Activated CD8-positive, alpha-beta T cell treated with anti-CD3 and anti-CD28 coated beads, Interleukin-2, amount 10 ng/mL, durations not matched to agents 7 days and 5 days (primary cell): ENCODE data around the gene MB21D2. TPM values are rescaled to one million over a fixed set of nuclear protein-coding genes. Genes with fewer than 3 reads are reported as not detected.

ENCODE experiments used
- ATAC-seq: fragments of 150-1000 bp; cut with Tn5 transposase; one replicate; pipeline ENCODE4 v1.10.0; 2021; ENCODE audit warnings: moderate library complexity
- CTCF ChIA-PET: fragments of 350-600 bp; sonication (Branson Sonifier 250); formaldehyde crosslinking; loops from one replicate; lab custom pipeline; 2021; ENCODE audit warnings: antibody characterized with exemption; lab: Charles Lee
- POLR2A ChIA-PET: fragments of 350-600 bp; sonication (Branson Sonifier 250); formaldehyde crosslinking; loops from one replicate; lab custom pipeline; 2021; ENCODE audit warnings: antibody characterized with exemption; lab: Charles Lee
- DNase-seq: peaks from one replicate; pipeline ENCODE4 v3.0.0-alpha.2; 2020
- H3K27ac Mint-ChIP-seq: one replicate; pipeline ENCODE4 v1.8.0; 2021; ENCODE audit warnings: mild to moderate bottlenecking, mixed read lengths
- H3K27me3 Mint-ChIP-seq: one replicate; pipeline ENCODE4 v1.8.0; 2021; ENCODE audit warnings: low read depth, mixed read lengths
- H3K36me3 Mint-ChIP-seq: one replicate; pipeline ENCODE4 v1.8.0; 2021; ENCODE audit warnings: low read depth, mixed read lengths
- H3K4me1 Mint-ChIP-seq: one replicate; pipeline ENCODE4 v1.8.0; 2021; ENCODE audit warnings: low read depth, mixed read lengths
- H3K4me3 Mint-ChIP-seq: one replicate; pipeline ENCODE4 v1.8.0; 2021; ENCODE audit warnings: mild to moderate bottlenecking, mixed read lengths
- H3K9me3 Mint-ChIP-seq: one replicate; pipeline ENCODE4 v1.8.0; 2022; ENCODE audit warnings: mixed read lengths; ENCODE audit not compliant: insufficient read depth
- total RNA-seq, 2 experiments: library from RNA; stranded (reverse); gene quantifications; one replicate each; pipeline ENCODE4 v1.2.3, GENCODE V29; 2021

Gene MB21D2
- total RNA-seq, 2 experiments from 2014 or later = 6.5 to 7.2 TPM

DNA sequence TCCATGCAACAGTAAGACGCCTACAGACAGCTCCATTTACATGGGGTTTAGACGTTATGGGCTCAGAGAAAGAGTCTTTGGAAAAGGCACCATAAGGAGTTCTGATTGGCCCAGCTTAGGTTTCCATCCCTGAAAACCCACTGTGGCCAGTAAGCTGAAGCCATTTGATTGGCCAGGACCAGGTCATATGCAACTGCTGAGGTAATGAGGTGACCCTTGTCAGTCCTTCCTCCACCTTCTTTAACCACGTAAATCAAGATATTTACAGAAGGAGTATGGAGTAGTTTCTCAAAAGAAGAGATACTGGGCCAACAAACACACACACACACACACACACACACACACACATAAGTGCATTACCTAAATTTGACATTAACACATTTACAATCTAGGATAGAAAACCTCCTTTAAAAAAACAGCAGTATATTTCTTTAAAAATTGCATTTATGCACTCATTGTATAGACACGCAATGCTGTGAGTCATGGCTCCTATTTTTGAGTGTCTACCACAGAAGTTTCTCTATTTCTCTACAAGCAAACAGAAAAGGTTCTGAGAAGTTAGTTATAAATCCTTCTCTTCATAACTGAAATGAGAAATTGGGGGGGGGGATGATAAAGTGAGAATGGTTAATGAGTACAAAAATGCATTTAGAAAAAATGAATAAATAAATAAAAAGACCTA lies 16.3 kb upstream of the MB21D2 start:
- ATAC-seq = no peak
- Mint-ChIP-seq H3K27ac (no peak overlapping the region), H3K4me1 (peaks cover 4% of the 10 kb centered on the region), H3K27me3 (peaks cover 3% of the 10 kb centered on the region), H3K4me3 (no peak overlapping the region), H3K36me3 (no peaks in the 10 kb centered on the region), H3K9me3 (no peaks in the 10 kb centered on the region)
- CTCF ChIA-PET = no interaction called here
- DNase-seq = no peak
- POLR2A ChIA-PET = no interaction called here

DNA sequence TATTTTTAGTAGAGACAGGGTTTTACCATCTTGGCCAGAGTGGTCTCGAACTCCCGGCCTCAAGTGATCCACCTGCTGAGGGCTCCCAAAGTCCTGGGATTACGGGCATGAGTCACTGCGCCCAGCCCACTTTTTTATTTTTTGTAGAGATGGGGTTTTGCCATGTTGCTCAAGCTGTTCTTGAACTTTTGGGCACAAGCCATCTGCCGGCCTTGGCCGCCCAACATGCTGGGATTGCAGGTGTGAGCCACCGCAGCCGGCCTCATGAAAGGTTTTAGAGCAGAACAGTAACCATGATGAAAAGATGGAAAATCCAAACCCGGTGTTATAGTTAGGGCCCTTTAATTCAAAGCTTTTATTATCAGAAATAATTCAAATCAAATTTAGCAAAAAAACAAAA lies 15.6 kb upstream of the MB21D2 start:
- ChIA-PET POLR2A (no interaction called here), CTCF (no interaction called here)
- Mint-ChIP-seq H3K4me3 (no peak overlapping the region), H3K4me1 (peaks cover 4% of the 10 kb centered on the region), H3K27me3 (peaks cover 4% of the 10 kb centered on the region), H3K9me3 (no peaks in the 10 kb centered on the region), H3K27ac (no peak overlapping the region), H3K36me3 (no peaks in the 10 kb centered on the region)
- DNase-seq = no peak
- ATAC-seq = no peak

DNA sequence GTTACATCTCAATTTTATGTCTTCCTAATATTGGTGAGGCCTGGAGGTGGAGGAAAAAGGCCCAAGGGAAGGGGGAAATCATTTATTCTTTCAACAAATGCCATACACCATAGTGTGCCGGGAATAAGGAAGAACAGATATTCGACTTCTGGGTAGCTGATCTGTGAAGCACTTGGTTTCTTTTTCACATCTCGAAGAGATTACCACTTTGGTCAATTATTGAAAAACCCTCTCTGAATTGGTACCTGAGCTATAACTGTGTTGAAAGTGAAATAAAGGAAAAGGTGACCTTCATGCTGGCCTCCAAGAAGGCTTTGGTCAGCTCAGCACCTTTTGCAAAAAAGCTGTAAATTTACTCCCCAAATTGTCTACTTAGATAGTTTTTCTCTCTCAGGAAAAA lies 14.2 kb upstream of the MB21D2 start:
- peaks cover 4% of the 10 kb centered on the region for H3K27me3 Mint-ChIP-seq
- no peak for DNase-seq
- H3K9me3 Mint-ChIP-seq = no peaks in the 10 kb centered on the region
- H3K4me1 Mint-ChIP-seq = peaks cover 4% of the 10 kb centered on the region
- H3K4me3 Mint-ChIP-seq = no peak overlapping the region
- ChIA-PET CTCF (no interaction called here), POLR2A (no interaction called here)
- no peaks in the 10 kb centered on the region for H3K36me3 Mint-ChIP-seq
- no peak for ATAC-seq
- H3K27ac Mint-ChIP-seq = no peak overlapping the region

DNA sequence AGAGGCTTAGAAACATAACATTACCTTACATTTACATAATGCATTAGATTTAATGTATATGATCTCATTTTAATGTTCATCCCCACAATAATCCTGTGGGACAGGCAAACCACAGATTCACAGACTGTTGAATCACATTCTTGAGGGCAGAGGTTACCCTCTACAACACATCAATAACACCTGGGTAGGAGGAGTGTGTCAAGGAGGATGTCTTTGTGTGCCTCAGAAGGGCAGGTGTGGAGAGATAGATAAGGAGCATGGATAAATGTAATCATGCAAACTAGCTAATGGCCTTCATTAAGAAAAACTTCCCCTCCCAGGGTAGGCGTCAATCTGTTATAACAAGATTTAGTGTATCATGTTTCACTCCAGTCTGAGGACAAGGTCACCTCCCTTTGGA lies 12.9 kb upstream of the MB21D2 start:
- POLR2A ChIA-PET = no interaction called here
- Mint-ChIP-seq H3K4me1 (peaks cover 4% of the 10 kb centered on the region), H3K9me3 (no peaks in the 10 kb centered on the region), H3K27ac (no peak overlapping the region), H3K27me3 (peaks cover 4% of the 10 kb centered on the region), H3K36me3 (no peaks in the 10 kb centered on the region), H3K4me3 (no peak overlapping the region)
- CTCF ChIA-PET = no interaction called here
- DNase-seq (no peak), ATAC-seq (no peak)

DNA sequence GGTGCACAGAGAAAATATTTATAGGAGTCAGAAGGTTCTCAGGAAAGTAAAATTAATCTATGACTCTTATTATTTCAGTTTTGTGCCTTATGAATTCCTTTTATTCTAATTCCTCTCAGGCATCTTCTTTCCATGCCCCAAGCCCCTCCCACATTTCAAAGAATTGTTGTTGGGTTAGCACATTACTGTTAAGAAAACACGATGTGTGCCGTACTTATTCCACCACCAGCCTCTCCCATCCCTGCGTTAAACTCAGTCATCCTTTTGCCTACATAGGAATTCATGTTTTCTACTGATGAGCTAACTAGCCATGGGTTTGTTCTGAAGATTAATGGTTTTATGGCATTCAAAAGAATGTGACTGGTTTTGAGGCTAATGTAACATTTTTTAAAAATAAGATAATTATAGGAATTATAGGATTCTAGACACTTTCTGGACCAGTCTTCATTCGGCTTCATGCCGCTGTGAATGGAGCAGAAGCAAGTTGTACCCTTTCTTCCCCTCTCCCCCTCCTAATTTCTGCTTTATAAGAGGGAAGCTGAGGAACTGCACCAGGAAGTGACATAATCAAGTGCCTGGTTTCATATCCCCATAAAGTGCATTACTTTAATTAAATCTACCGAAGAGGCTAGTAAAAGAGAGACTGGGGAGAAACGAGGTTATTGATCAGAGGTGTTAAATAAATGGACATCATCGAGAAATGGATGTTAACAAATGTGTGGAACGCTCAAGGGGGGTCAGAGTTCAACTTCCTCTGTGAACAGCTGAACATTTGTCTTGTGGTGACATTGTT lies 12.3 kb upstream of the MB21D2 start:
- H3K4me3 Mint-ChIP-seq = no peak overlapping the region
- H3K4me1 Mint-ChIP-seq = no peaks in the 10 kb centered on the region
- DNase-seq (no peak), ATAC-seq (no peak)
- H3K27me3 Mint-ChIP-seq = peaks cover 4% of the 10 kb centered on the region
- ChIA-PET CTCF (no interaction called here), POLR2A (no interaction called here)
- H3K27ac Mint-ChIP-seq = no peak overlapping the region
- no peaks in the 10 kb centered on the region for H3K9me3 Mint-ChIP-seq
- H3K36me3 Mint-ChIP-seq = no peaks in the 10 kb centered on the region

DNA sequence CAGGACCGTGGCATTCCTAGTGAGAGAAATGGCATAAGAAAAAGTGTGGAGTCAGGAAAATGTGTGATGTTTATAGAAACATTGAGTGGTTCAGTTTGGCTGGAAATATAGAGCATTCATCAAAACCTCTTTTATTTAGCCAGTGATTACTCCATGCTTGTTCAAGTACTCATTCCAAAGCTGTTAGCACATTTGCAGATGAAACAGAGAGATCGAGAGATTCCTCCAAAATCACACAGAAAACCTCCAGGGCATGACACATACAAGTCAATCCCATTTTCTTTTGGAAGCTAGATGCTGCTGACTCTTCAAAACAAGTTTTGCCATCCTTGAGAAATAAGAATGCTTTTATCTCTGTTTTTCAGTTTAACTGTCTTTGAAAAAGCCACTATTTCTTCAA lies 11.5 kb upstream of the MB21D2 start:
- ATAC-seq = no peak
- Mint-ChIP-seq H3K9me3 (no peaks in the 10 kb centered on the region), H3K4me3 (no peak overlapping the region), H3K36me3 (no peaks in the 10 kb centered on the region), H3K27me3 (peaks cover 4% of the 10 kb centered on the region), H3K27ac (no peak overlapping the region), H3K4me1 (no peaks in the 10 kb centered on the region)
- ChIA-PET POLR2A (no interaction called here), CTCF (no interaction called here)
- no peak for DNase-seq

DNA sequence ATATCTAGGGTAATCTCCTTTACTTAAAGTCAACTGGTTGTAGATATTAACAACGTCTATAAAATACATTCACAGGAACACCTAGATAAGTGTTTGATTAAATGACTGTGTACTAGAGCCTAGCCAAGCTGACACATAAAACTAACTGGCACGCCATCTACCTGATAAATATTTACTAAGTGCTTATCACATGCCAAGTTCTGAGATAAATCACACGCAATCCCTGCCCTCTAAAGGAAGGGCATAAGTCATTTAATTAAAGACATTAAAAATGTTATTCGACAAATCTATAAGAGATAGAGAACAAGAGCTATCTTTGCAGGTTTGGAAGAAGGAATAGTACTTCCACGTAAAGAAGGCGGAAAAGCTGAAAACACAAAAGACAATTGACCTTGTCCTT lies 11.1 kb upstream of the MB21D2 start:
- H3K4me1 Mint-ChIP-seq = no peaks in the 10 kb centered on the region
- CTCF ChIA-PET = no interaction called here

DNA sequence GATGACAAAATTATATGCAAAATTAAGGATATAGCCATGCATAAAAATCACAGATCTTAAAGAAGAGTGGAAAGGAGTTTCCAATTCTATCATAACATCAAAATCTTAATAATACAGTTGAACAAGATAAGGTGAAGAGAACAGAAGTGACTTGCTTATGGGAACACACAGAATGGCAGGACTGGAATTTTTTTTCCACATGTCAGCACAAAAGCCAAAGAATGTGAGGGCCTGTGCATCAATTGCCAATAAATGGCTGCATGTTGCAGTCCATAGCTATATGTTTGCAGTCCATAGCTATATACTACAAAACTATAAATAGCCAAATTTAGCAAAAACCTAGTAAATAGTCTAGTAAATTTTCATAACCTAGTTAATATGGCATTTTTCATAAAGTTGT lies 10.4 kb upstream of the MB21D2 start:
- ATAC-seq (no peak), DNase-seq (no peak)
- ChIA-PET POLR2A (no interaction called here), CTCF (no interaction called here)
- H3K27me3 Mint-ChIP-seq = peaks cover 4% of the 10 kb centered on the region
- no peaks in the 10 kb centered on the region for H3K4me1 Mint-ChIP-seq
- no peak overlapping the region for H3K27ac Mint-ChIP-seq
- no peaks in the 10 kb centered on the region for H3K9me3 Mint-ChIP-seq
- H3K4me3 Mint-ChIP-seq = no peak overlapping the region
- no peaks in the 10 kb centered on the region for H3K36me3 Mint-ChIP-seq

More for the DNA sequence above, 11.1 kb upstream of the MB21D2 start:
- DNase-seq (no peak), ATAC-seq (no peak)
- H3K36me3 Mint-ChIP-seq = no peaks in the 10 kb centered on the region
- no peaks in the 10 kb centered on the region for H3K9me3 Mint-ChIP-seq
- H3K27ac Mint-ChIP-seq = no peak overlapping the region
- H3K27me3 Mint-ChIP-seq = peaks cover 4% of the 10 kb centered on the region
- POLR2A ChIA-PET = no interaction called here
- no peak overlapping the region for H3K4me3 Mint-ChIP-seq

DNA sequence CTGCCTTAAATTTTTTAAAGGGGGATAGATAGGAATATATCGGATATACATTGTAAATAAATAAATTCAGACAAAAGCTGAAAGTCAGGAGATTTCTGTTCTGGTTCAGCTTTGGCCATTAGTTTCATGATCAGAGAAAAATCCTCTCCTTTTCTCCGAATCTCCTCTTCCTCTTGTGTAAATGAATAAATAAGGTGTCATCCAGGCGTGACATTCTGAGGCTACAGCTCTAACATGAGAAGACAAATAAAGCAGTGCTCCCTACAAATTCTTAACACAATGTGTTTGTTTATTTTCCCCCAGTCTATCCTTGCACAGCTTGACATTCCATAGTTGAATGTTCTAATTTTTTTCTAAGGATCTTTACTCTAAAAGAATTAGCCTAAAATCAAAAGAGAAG lies 9.4 kb upstream of the MB21D2 start:
- no peak for DNase-seq
- H3K9me3 Mint-ChIP-seq = no peaks in the 10 kb centered on the region
- CTCF ChIA-PET = no interaction called here
- peaks cover 4% of the 10 kb centered on the region for H3K27me3 Mint-ChIP-seq
- no peak for ATAC-seq
- POLR2A ChIA-PET = no interaction called here
- no peaks in the 10 kb centered on the region for H3K4me1 Mint-ChIP-seq
- H3K4me3 Mint-ChIP-seq = no peak overlapping the region
- H3K36me3 Mint-ChIP-seq = no peaks in the 10 kb centered on the region
- no peak overlapping the region for H3K27ac Mint-ChIP-seq

DNA sequence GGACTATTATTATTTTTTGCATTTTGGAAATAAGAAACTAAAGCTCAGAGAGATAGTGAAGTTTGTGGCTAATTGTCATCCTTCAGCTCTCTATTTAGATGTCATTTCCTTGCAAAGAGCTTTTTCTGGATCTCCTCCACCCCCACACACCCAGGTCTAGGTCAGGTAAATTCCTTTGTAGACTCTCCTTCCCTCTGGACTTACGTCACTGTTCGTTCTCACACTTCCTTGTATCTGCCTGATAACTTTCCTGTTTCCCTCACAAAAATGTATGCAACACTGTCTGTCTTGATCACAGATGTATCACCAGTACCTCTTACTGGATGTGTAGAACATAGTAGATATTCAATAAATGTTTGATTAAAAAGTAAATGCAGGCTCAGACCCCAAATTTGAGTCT lies 6.1 kb upstream of the MB21D2 start:
- H3K9me3 Mint-ChIP-seq = no peaks in the 10 kb centered on the region
- no peak overlapping the region for H3K4me3 Mint-ChIP-seq
- H3K4me1 Mint-ChIP-seq = peaks cover 9% of the 10 kb centered on the region
- DNase-seq (no peak), ATAC-seq (no peak)
- peaks cover 18% of the 10 kb centered on the region for H3K27me3 Mint-ChIP-seq
- no peak overlapping the region for H3K27ac Mint-ChIP-seq
- POLR2A ChIA-PET = no interaction called here
- no peaks in the 10 kb centered on the region for H3K36me3 Mint-ChIP-seq
- CTCF ChIA-PET = interaction anchor here (0.5 to 1.1 kb wide), 2 partner anchors 110 to 699 kb away, joined by 3 to 4 read pairs; no protein-coding TSS in a partner anchor

DNA sequence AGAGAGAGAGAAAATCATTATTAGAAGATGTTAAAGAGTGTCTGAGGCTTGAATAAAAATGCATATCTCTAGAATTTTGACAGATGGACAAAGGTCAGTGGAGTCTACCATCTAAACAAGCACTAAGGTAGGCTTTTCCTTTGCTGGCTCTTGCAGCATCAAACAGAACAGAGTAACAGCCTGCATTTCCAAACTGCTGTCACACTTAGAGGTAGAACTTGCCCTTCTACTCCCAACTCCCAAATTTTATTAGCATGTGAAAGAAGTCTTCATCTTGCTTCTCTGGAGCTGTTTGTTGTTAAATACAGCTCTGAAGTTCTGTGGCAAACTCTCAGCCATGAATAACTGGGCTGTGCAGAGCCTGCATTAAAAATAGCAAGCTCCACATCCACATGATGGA lies 4.1 kb upstream of the MB21D2 start:
- Mint-ChIP-seq H3K4me1 (peaks cover 23% of the 10 kb centered on the region), H3K27ac (no peak overlapping the region), H3K4me3 (no peak overlapping the region), H3K36me3 (peaks cover 5% of the 10 kb centered on the region), H3K9me3 (no peaks in the 10 kb centered on the region), H3K27me3 (peaks cover 35% of the 10 kb centered on the region)
- no peak for DNase-seq
- POLR2A ChIA-PET = no interaction called here
- CTCF ChIA-PET = interaction anchor here (1.1 to 1.4 kb wide), 2 partner anchors 17 to 119 kb away, joined by 3 to 5 read pairs; no protein-coding TSS in a partner anchor
- ATAC-seq = no peak

DNA sequence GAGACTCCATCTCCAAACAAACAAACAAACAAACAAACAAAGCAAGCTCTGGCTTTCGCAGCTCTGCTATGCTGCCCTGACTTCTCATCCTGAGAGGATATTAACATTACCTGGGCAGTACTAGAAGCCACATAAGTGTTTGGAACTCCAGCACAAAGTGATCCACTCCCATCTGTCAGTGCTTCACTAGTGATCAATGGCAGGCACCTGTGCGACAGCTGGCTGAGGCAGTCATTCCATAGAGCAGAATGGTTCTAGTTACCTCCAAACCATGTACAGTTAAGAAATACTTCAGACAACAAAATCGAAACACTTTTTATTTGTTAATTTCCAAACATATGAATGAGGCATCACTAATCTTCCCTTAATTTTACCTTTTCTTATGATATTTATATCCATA lies 2.8 kb upstream of the MB21D2 start:
- CTCF ChIA-PET = no interaction called here
- POLR2A ChIA-PET = no interaction called here
- H3K27me3 Mint-ChIP-seq = peaks cover 45% of the 10 kb centered on the region
- DNase-seq (no peak), ATAC-seq (no peak)
- H3K36me3 Mint-ChIP-seq = peaks cover 7% of the 10 kb centered on the region
- H3K4me1 Mint-ChIP-seq = peaks cover 32% of the 10 kb centered on the region
- no peaks in the 10 kb centered on the region for H3K9me3 Mint-ChIP-seq
- H3K4me3 Mint-ChIP-seq = no peak overlapping the region
- no peak overlapping the region for H3K27ac Mint-ChIP-seq
